HEK293T (cell line): Measurements from ENCODE around the gene BCAR3.

Source experiments
- ARNT ChIP-seq: fragments of 450-650 bp; IDR thresholded peaks from 2 replicates; pipeline ENCODE4 v1.6.1; 2017; ENCODE audit warnings: mild to moderate bottlenecking
- BHLHE40 ChIP-seq: fragments of 450-650 bp; IDR thresholded peaks from 2 replicates; pipeline ENCODE4 v1.6.1; 2016; ENCODE audit warnings: mild to moderate bottlenecking, moderate library complexity, borderline replicate concordance
- CTBP1 ChIP-seq: fragments of 450-650 bp; IDR thresholded peaks from 2 replicates; pipeline ENCODE4 v1.6.1; 2016; ENCODE audit warnings: borderline replicate concordance
- FOXA1 ChIP-seq: fragments of 450-650 bp; IDR thresholded peaks from 2 replicates; pipeline ENCODE4 v1.6.1; 2016; ENCODE audit warnings: mild to moderate bottlenecking
- FOXK2 ChIP-seq: fragments of 450-650 bp; IDR thresholded peaks from 2 replicates; pipeline ENCODE4 v1.6.1; 2016; ENCODE audit warnings: mild to moderate bottlenecking
- L3MBTL2 ChIP-seq: fragments of 450-650 bp; conservative IDR thresholded peaks from 2 replicates; pipeline ENCODE4 v1.6.1; 2016; ENCODE audit warnings: mild to moderate bottlenecking
- LEF1 ChIP-seq: fragments of 450-650 bp; IDR thresholded peaks from 2 replicates; pipeline ENCODE4 v1.6.1; 2017; ENCODE audit warnings: mild to moderate bottlenecking, borderline replicate concordance
- NFRKB ChIP-seq: fragments of 450-650 bp; IDR thresholded peaks from 2 replicates; pipeline ENCODE4 v1.6.1; 2016; ENCODE audit warnings: mild to moderate bottlenecking, moderate library complexity
- SP1 ChIP-seq: fragments of 450-650 bp; IDR thresholded peaks from 2 replicates; pipeline ENCODE4 v1.6.1; 2017
- SUZ12 ChIP-seq: fragments of 450-650 bp; IDR thresholded peaks from 2 replicates; pipeline ENCODE4 v1.6.1; 2016; ENCODE audit warnings: mild to moderate bottlenecking
- TARDBP ChIP-seq: fragments of 450-650 bp; IDR thresholded peaks from 2 replicates; pipeline ENCODE4 v1.6.1; 2016
- ZNF384 ChIP-seq: fragments of 450-650 bp; IDR thresholded peaks from 2 replicates; pipeline ENCODE4 v1.6.1; 2016

DNA sequence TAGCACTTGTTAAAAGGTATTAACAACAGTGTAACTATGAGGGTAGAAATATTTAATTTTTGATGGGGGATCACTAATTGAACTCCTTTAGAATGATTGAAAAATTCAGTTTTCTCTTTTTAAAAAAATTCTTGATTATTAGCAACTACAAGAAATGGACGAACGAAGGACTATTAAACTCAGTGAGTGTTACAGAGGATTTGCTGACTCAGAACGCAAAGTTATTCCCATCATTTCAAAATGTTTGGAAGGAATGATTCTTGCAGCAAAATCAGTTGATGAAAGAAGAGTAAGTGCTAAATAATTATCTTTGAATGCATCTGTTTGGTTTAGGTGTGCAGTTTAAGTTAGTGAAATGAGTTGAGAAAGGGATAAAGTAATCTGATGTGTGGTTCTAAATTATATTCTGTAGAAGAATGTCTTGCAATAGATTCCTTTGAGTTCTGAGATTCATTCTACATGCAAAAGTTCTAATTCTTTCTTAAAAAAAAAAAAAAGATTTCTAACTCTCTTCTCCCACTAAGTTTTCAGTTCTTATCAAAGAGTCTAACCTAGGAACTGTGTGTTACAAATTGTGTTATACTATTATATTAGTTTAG lies 148.8 kb downstream of the BCAR3 start:
- TF ChIP-seq CTBP1 (no peak), ZNF384 (no peak), NFRKB (no peak), TARDBP (no peak), LEF1 (no peak), ARNT (no peak), FOXK2 (no peak), SUZ12 (no peak), L3MBTL2 (no peak), SP1 (no peak), FOXA1 (no peak), BHLHE40 (no peak)
